ENCODE measurements around the gene UBE2H. TPM values are rescaled to one million over a fixed set of nuclear protein-coding genes. Genes with fewer than 3 reads are reported as not detected.

The UBE2H gene
- total RNA-seq, 2 donors from 2014 or later = 72.6 to 81.8 TPM

DNA sequence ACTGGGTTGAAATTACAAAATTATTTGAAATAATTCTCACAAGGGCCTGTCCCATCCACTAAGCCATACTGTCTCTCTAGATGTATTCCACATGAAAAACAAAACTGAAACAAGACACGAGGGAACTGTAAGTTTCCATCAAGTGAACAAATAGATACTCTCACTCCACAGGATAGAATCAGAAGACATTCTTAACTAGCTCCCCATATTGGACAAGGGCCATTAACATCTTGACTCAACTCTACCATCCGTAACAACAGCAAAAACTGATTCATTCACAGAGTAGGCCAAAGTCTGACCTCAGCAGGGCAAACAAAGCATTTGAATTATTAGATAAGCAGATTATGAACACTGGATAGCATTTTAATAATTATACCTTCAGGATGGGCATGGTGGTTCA lies 29.1 kb downstream of the UBE2H start:
- DNase-seq (ENCODE audit: low spot score) = no peak
- Histone ChIP-seq H3K27ac (peak overlapping the region in 1 of 2 donors; percentile 1), H3K36me3 (peaks cover 4% of the 10 kb centered on the region), H3K4me3 (no peak overlapping the region), H3K4me1 (peaks cover 0 to 36% of the 10 kb centered on the region in 2 donors), H3K27me3 (no peaks in the 10 kb centered on the region), H3K9me3 (no peaks in the 10 kb centered on the region)
- TF ChIP-seq CTCF (IDR thresholded peaks at IDR 0.05) = no peak

DNA sequence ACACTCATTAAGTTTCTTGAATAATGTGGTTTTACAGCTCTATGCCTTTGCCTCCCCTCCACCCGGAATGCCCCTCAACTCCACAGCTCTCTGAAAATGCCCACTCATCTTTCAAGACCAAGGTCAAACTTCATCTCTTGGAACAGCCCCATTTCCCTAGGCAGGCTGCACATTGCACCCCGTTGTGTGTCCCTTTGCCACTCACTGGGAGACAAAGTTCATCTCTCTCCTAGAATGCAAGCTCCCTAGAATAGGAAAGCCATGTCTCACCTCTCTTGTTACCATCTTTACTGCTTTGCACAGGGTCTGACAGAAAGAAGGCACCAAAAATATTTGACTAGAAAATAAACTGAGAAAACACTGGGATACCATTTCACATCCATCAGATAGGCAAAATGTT lies 33.3 kb downstream of the UBE2H start:
- Histone ChIP-seq H3K36me3 (no peaks in the 10 kb centered on the region), H3K9me3 (no peaks in the 10 kb centered on the region), H3K27me3 (no peaks in the 10 kb centered on the region), H3K4me1 (peaks cover 0 to 61% of the 10 kb centered on the region in 2 donors), H3K27ac (no peak overlapping the region), H3K4me3 (no peak overlapping the region)
- TF ChIP-seq CTCF (IDR thresholded peaks at IDR 0.05) = no peak
- no peak for DNase-seq (ENCODE audit: low spot score)

DNA sequence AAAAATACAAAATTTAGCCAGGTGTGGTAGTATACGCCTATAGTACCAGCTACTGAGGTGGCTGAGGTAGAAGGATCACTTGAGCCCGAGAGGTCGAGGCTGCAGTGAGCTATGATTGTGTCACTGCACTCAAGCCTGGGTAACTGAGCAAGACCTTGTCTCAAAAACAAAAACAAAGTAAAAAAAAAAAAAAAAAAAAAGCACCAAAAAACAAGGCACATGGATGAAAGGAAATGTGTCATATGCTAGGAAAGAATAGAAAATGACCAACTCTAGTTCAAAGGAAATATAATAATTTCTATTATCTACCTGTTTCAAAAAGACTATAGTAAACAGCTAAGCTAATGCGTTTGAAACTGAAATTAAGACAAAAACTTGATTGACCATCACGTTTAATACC lies 33.8 kb downstream of the UBE2H start:
- no peak for TF ChIP-seq CTCF (IDR thresholded peaks at IDR 0.05)
- Histone ChIP-seq H3K9me3 (no peaks in the 10 kb centered on the region), H3K27ac (no peak overlapping the region), H3K4me1 (peaks cover 0 to 66% of the 10 kb centered on the region in 2 donors), H3K4me3 (no peak overlapping the region), H3K36me3 (no peaks in the 10 kb centered on the region), H3K27me3 (no peaks in the 10 kb centered on the region)
- DNase-seq (ENCODE audit: low spot score) = no peak

DNA sequence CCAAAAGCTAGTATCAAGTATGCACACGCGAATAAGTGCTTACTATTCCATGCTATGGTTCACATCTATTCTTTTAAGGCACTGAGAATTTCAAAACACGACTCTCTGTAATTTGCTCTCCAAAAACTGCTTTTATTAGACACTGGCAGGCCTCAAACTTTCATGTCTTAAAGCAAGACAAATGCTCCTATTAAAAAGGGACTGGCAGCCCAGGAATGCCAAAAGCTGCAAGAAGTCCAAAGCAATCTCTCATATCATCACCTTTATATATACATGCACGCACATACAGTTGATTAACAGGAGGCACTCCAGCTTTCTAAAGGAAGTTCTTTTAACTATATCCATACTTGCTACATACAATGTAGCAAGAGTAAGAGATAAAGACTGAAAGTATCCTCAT lies 34.8 kb downstream of the UBE2H start:
- DNase-seq (ENCODE audit: low spot score) = no peak
- Histone ChIP-seq H3K27me3 (no peaks in the 10 kb centered on the region), H3K4me3 (no peak overlapping the region), H3K4me1 (peaks cover 0 to 63% of the 10 kb centered on the region in 2 donors), H3K36me3 (no peaks in the 10 kb centered on the region), H3K27ac (no peak overlapping the region), H3K9me3 (no peaks in the 10 kb centered on the region)
- no peak for TF ChIP-seq CTCF (IDR thresholded peaks at IDR 0.05)

- Histone ChIP-seq H3K27me3 (no peaks in the 10 kb centered on the region), H3K9me3 (no peaks in the 10 kb centered on the region), H3K4me3 (no peak overlapping the region), H3K4me1 (peaks cover 0 to 56% of the 10 kb centered on the region in 2 donors), H3K36me3 (peaks cover 4% of the 10 kb centered on the region), H3K27ac (peak overlapping the region in 1 of 2 donors; percentile 44)
- DNase-seq (ENCODE audit: low spot score) = no peak
- TF ChIP-seq CTCF (IDR thresholded peaks at IDR 0.05) = no peak
These were observed 38.1 kb downstream of the UBE2H start for GRCh38 chr7:129914536-129915272.

DNA sequence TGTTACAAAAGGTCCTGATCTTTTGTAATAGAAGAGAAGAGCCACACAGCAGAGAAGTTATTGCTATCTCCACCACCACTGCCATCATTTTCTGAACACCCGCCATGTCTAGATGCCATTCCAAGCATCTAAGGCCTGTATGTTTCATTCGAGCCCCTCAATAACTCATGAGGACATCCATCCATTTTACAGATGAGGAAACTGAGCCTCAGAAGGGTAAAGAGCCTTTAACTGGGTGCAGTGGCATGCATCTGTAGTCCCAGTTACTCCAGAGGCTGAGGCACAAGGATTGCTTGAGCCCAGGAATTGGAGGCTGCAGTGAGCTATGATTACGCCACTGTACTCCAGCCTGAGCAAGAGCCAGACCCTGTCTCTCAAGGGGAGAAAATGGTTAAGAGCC lies 39.3 kb downstream of the UBE2H start:
- no peak for TF ChIP-seq CTCF (IDR thresholded peaks at IDR 0.05)
- H3K27me3 ChIP-seq = no peaks in the 10 kb centered on the region
- no peaks in the 10 kb centered on the region for H3K9me3 ChIP-seq
- H3K4me1 ChIP-seq = peaks cover 0 to 54% of the 10 kb centered on the region in 2 donors
- peaks cover 4% of the 10 kb centered on the region for H3K36me3 ChIP-seq
- DNase-seq (ENCODE audit: low spot score) = no peak
- H3K27ac ChIP-seq = no peak overlapping the region
- H3K4me3 ChIP-seq = no peak overlapping the region

Data from right atrium auricular region (tissue), 2 donors.